MM.1S (cell line): ENCODE results near the gene GOLPH3.

Experiments
- DNase-seq: peaks from one replicate; pipeline ENCODE4 v3.0.0-alpha.2; 2015
- H2AFZ ChIP-seq: fragments of 300-600 bp; sonication (generic); 2 replicates; pipeline ENCODE4 v1.6.0; 2016; ENCODE audit warnings: antibody characterized with exemption, low read length
- H3F3A ChIP-seq: fragments of 300-600 bp; sonication (generic); 2 replicates; pipeline ENCODE4 v1.6.1; 2016; ENCODE audit warnings: mild to moderate bottlenecking, antibody characterized with exemption, low read length, moderate library complexity, mixed read lengths; ENCODE audit not compliant: insufficient read depth
- H3K27ac ChIP-seq: fragments of 300-600 bp; sonication (generic); 2 replicates; pipeline ENCODE4 v1.5.1; 2016; ENCODE audit warnings: mild to moderate bottlenecking, low read length
- H3K27me3 ChIP-seq: fragments of 300-600 bp; sonication (generic); replicated peaks from 2 replicates; pipeline ENCODE4 v1.6.0; 2016; ENCODE audit warnings: low read length; ENCODE audit not compliant: insufficient read depth
- H3K36me3 ChIP-seq: fragments of 300-600 bp; sonication (generic); replicated peaks from 2 replicates; pipeline ENCODE4 v1.6.1; 2016; ENCODE audit warnings: mild to moderate bottlenecking, low read length, mixed read lengths; ENCODE audit not compliant: insufficient read depth
- H3K4me1 ChIP-seq: fragments of 300-600 bp; sonication (generic); 2 replicates; pipeline ENCODE4 v1.6.1; 2016; ENCODE audit warnings: low read length, mixed read lengths
- H3K4me2 ChIP-seq: fragments of 300-600 bp; sonication (generic); 2 replicates; pipeline ENCODE4 v1.6.0; 2016; ENCODE audit warnings: low read depth, low read length
- H3K4me3 ChIP-seq: fragments of 300-600 bp; sonication (generic); 2 replicates; pipeline ENCODE4 v1.5.1; 2016; ENCODE audit warnings: low read length, mixed read lengths
- H3K79me2 ChIP-seq: fragments of 300-600 bp; sonication (generic); 2 replicates; pipeline ENCODE4 v1.6.1; 2016; ENCODE audit warnings: mixed run types, low read length, mixed read lengths
- H3K9ac ChIP-seq: fragments of 300-600 bp; sonication (generic); 2 replicates; pipeline ENCODE4 v1.6.1; 2016; ENCODE audit warnings: low read length, mixed read lengths
- H3K9me2 ChIP-seq: fragments of 300-600 bp; sonication (generic); replicated peaks from 2 replicates; pipeline ENCODE4 v1.6.1; 2016; ENCODE audit warnings: mild to moderate bottlenecking, low read length, mixed read lengths; ENCODE audit not compliant: insufficient read depth
- H3K9me3 ChIP-seq: fragments of 300-600 bp; sonication (generic); replicated peaks from 2 replicates; pipeline ENCODE4 v1.6.1; 2016; ENCODE audit warnings: mild to moderate bottlenecking, low read length, mixed read lengths; ENCODE audit not compliant: insufficient read depth
- H4K20me1 ChIP-seq: fragments of 300-600 bp; sonication (generic); 2 replicates; pipeline ENCODE4 v1.6.1; 2016; ENCODE audit warnings: mild to moderate bottlenecking, low read length, moderate library complexity, mixed read lengths; ENCODE audit not compliant: insufficient read depth
- CTCF ChIP-seq: fragments of 300-600 bp; sonication (generic); IDR thresholded peaks from 2 replicates; pipeline ENCODE4 v1.5.1; 2016; ENCODE audit warnings: antibody characterized with exemption, low read length, mixed read lengths
- EZH2 ChIP-seq: fragments of 300-600 bp; sonication (generic); optimal IDR thresholded peaks from 2 replicates; pipeline ENCODE3; 2017; ENCODE audit warnings: low read depth, mild to moderate bottlenecking, antibody characterized with exemption, low read length, mixed read lengths
- EZH2phosphoT487 ChIP-seq: fragments of 300-600 bp; sonication (generic); IDR thresholded peaks from 2 replicates; pipeline ENCODE4 v1.6.1; 2018; ENCODE audit warnings: antibody characterized with exemption, low read length

The GOLPH3 gene

GRCh38 chr5:32130865-32131264 lies 43.3 kb downstream of the GOLPH3 start:
- DNase-seq, result no peak
- Histone ChIP-seq H3K9me2 (no peaks in the 10 kb centered on the region), H3K27me3 (no peaks in the 10 kb centered on the region), H3K4me2 (no peak overlapping the region), H3K9me3 (no peaks in the 10 kb centered on the region), H2AFZ (no peak overlapping the region), H3K4me1 (no peaks in the 10 kb centered on the region), H3K4me3 (no peak overlapping the region), H3K27ac (no peak overlapping the region), H4K20me1 (peaks cover 17% of the 10 kb centered on the region; the same call in 1 of the 2 replicates), H3K79me2 (peaks cover 97% of the 10 kb centered on the region), H3K9ac (no peak overlapping the region), H3F3A (no peaks in the 10 kb centered on the region), H3K36me3 (peaks cover 16% of the 10 kb centered on the region; the same call in 1 of the 2 replicates)
- TF ChIP-seq CTCF (no peak), EZH2phosphoT487 (no peak), EZH2 (no peak)

GRCh38 chr5:32129074-32129598 lies 45.0 kb downstream of the GOLPH3 start:
- Histone ChIP-seq H3K79me2 (peaks cover 96% of the 10 kb centered on the region), H3K27ac (no peak overlapping the region), H4K20me1 (peaks cover 29% of the 10 kb centered on the region; the same call in 1 of the 2 replicates), H3K9me2 (no peaks in the 10 kb centered on the region), H3K36me3 (peaks cover 14% of the 10 kb centered on the region; the same call in 1 of the 2 replicates), H3F3A (no peaks in the 10 kb centered on the region), H2AFZ (no peak overlapping the region), H3K4me3 (no peak overlapping the region), H3K9me3 (no peaks in the 10 kb centered on the region), H3K27me3 (no peaks in the 10 kb centered on the region), H3K4me1 (no peaks in the 10 kb centered on the region), H3K9ac (no peak overlapping the region), H3K4me2 (no peak overlapping the region)
- DNase-seq, result no peak
- TF ChIP-seq EZH2 (no peak), CTCF (no peak), EZH2phosphoT487 (no peak)

GRCh38 chr5:32127711-32128110 lies 46.4 kb downstream of the GOLPH3 start:
- TF ChIP-seq EZH2 (no peak), CTCF (no peak), EZH2phosphoT487 (no peak)
- no peak overlapping the region for H2AFZ ChIP-seq
- H3K9ac ChIP-seq, result no peak overlapping the region
- H3K27ac ChIP-seq, result no peak overlapping the region
- H3K4me2 ChIP-seq, result no peak overlapping the region
- peaks cover 11% of the 10 kb centered on the region; the same call in 1 of the 2 replicates for H3K36me3 ChIP-seq
- peaks cover 33% of the 10 kb centered on the region; the same call in 1 of the 2 replicates for H4K20me1 ChIP-seq
- H3K9me2 ChIP-seq, result no peaks in the 10 kb centered on the region
- no peak for DNase-seq
- no peaks in the 10 kb centered on the region for H3K4me1 ChIP-seq
- peaks cover 95% of the 10 kb centered on the region for H3K79me2 ChIP-seq
- H3K27me3 ChIP-seq, result no peaks in the 10 kb centered on the region
- H3F3A ChIP-seq, result no peaks in the 10 kb centered on the region
- H3K9me3 ChIP-seq, result no peaks in the 10 kb centered on the region
- no peak overlapping the region for H3K4me3 ChIP-seq
